ENCODE results near the gene LASP1NB.

- no peak for TF ChIP-seq POLR2A (IDR thresholded peaks at IDR 0.05)
- peak in 1 of 11 experiments; percentile 28 for TF ChIP-seq CTCF (IDR thresholded peaks at IDR 0.05 in 8 of 11, conservative IDR thresholded peaks at IDR 0.05 in 3 of 11)
- TF ChIP-seq POLR2AphosphoS5 (IDR thresholded peaks at IDR 0.05), result peak in 2 of 3 donors; percentile 49 to 66
Measured at GRCh38 chr17:38877130-38877851, 48.1 kb upstream of the LASP1NB start.
